Measurements from ENCODE around the gene PDXK. TPM values are rescaled to one million over a fixed set of nuclear protein-coding genes. Genes with fewer than 3 reads are reported as not detected.

The PDXK gene
- total RNA-seq, 1 donor from 2014 or later: 12.5 TPM

- H3K27me3 ChIP-seq (ENCODE audit: control insufficient read depth in 3 of 3, insufficient read depth in 3 of 3, low read length in 3 of 3): no peaks in the 10 kb centered on the region
- H3K36me3 ChIP-seq (ENCODE audit: control insufficient read depth in 3 of 3, insufficient read depth in 3 of 3, low read length in 3 of 3): peaks cover 52 to 58% (median 54%) of the 10 kb centered on the region in 3 donors
- peaks cover 9 to 16% (median 11%) of the 10 kb centered on the region in 3 donors for H3K4me1 ChIP-seq (ENCODE audit: control insufficient read depth in 3 of 3, insufficient read depth in 3 of 3, low read length in 3 of 3)
- H3K4me3 ChIP-seq (ENCODE audit: low read length in 3 of 3): no peak overlapping the region
- H3K9ac ChIP-seq (ENCODE audit: low read depth in 1 of 3, low read length in 3 of 3): no peak overlapping the region
- H3K27ac ChIP-seq (ENCODE audit: low read depth, low read length): no peak overlapping the region
- H3K9me3 ChIP-seq (ENCODE audit: control insufficient read depth in 3 of 3, low read length in 3 of 3): no peaks in the 10 kb centered on the region
Measured at GRCh38 chr21:43792406-43792805, 73.5 kb downstream of the PDXK start.

- H3K9ac ChIP-seq (ENCODE audit: low read depth in 1 of 3, low read length in 3 of 3): no peak overlapping the region
- peaks cover 9 to 16% (median 11%) of the 10 kb centered on the region in 3 donors for H3K4me1 ChIP-seq (ENCODE audit: control insufficient read depth in 3 of 3, insufficient read depth in 3 of 3, low read length in 3 of 3)
- H3K36me3 ChIP-seq (ENCODE audit: control insufficient read depth in 3 of 3, insufficient read depth in 3 of 3, low read length in 3 of 3): peaks cover 61 to 66% (median 62%) of the 10 kb centered on the region in 3 donors
- H3K27me3 ChIP-seq (ENCODE audit: control insufficient read depth in 3 of 3, insufficient read depth in 3 of 3, low read length in 3 of 3): no peaks in the 10 kb centered on the region
- H3K4me3 ChIP-seq (ENCODE audit: low read length in 3 of 3): no peak overlapping the region
- H3K27ac ChIP-seq (ENCODE audit: low read depth, low read length): no peak overlapping the region
- H3K9me3 ChIP-seq (ENCODE audit: control insufficient read depth in 3 of 3, low read length in 3 of 3): no peaks in the 10 kb centered on the region
Measured at GRCh38 chr21:43793243-43793642, 74.3 kb downstream of the PDXK start.

- Histone ChIP-seq H3K9ac (ENCODE audit: low read depth in 1 of 3, low read length in 3 of 3) (no peak overlapping the region), H3K4me3 (ENCODE audit: low read length in 3 of 3) (no peak overlapping the region), H3K9me3 (ENCODE audit: control insufficient read depth in 3 of 3, low read length in 3 of 3) (no peaks in the 10 kb centered on the region), H3K27ac (ENCODE audit: low read depth, low read length) (no peak overlapping the region), H3K4me1 (ENCODE audit: control insufficient read depth in 3 of 3, insufficient read depth in 3 of 3, low read length in 3 of 3) (peaks cover 9 to 16% (median 11%) of the 10 kb centered on the region in 3 donors), H3K27me3 (ENCODE audit: control insufficient read depth in 3 of 3, insufficient read depth in 3 of 3, low read length in 3 of 3) (no peaks in the 10 kb centered on the region), H3K36me3 (ENCODE audit: control insufficient read depth in 3 of 3, insufficient read depth in 3 of 3, low read length in 3 of 3) (peaks cover 70 to 75% (median 73%) of the 10 kb centered on the region in 3 donors)
Measured at GRCh38 chr21:43794311-43794710, 75.4 kb downstream of the PDXK start.

GRCh38 chr21:43794857-43795256 lies 75.9 kb downstream of the PDXK start:
- no peaks in the 10 kb centered on the region for H3K9me3 ChIP-seq (ENCODE audit: control insufficient read depth in 3 of 3, low read length in 3 of 3)
- H3K27me3 ChIP-seq (ENCODE audit: control insufficient read depth in 3 of 3, insufficient read depth in 3 of 3, low read length in 3 of 3): no peaks in the 10 kb centered on the region
- no peak overlapping the region for H3K4me3 ChIP-seq (ENCODE audit: low read length in 3 of 3)
- H3K4me1 ChIP-seq (ENCODE audit: control insufficient read depth in 3 of 3, insufficient read depth in 3 of 3, low read length in 3 of 3): peaks cover 9 to 14% (median 10%) of the 10 kb centered on the region in 3 donors
- no peak overlapping the region for H3K27ac ChIP-seq (ENCODE audit: low read depth, low read length)
- no peak overlapping the region for H3K9ac ChIP-seq (ENCODE audit: low read depth in 1 of 3, low read length in 3 of 3)
- H3K36me3 ChIP-seq (ENCODE audit: control insufficient read depth in 3 of 3, insufficient read depth in 3 of 3, low read length in 3 of 3): peaks cover 75 to 81% (median 78%) of the 10 kb centered on the region in 3 donors

GRCh38 chr21:43797415-43797814 lies 78.5 kb downstream of the PDXK start:
- Histone ChIP-seq H3K9me3 (ENCODE audit: control insufficient read depth in 3 of 3, low read length in 3 of 3) (no peaks in the 10 kb centered on the region), H3K4me1 (ENCODE audit: control insufficient read depth in 3 of 3, insufficient read depth in 3 of 3, low read length in 3 of 3) (no peaks in the 10 kb centered on the region), H3K36me3 (ENCODE audit: control insufficient read depth in 3 of 3, insufficient read depth in 3 of 3, low read length in 3 of 3) (peaks cover 87 to 94% (median 94%) of the 10 kb centered on the region in 3 donors), H3K27me3 (ENCODE audit: control insufficient read depth in 3 of 3, insufficient read depth in 3 of 3, low read length in 3 of 3) (no peaks in the 10 kb centered on the region), H3K27ac (ENCODE audit: low read depth, low read length) (no peak overlapping the region), H3K4me3 (ENCODE audit: low read length in 3 of 3) (no peak overlapping the region), H3K9ac (ENCODE audit: low read depth in 1 of 3, low read length in 3 of 3) (no peak overlapping the region)

- Histone ChIP-seq H3K27me3 (ENCODE audit: control insufficient read depth in 3 of 3, insufficient read depth in 3 of 3, low read length in 3 of 3) (no peaks in the 10 kb centered on the region), H3K27ac (ENCODE audit: low read depth, low read length) (no peak overlapping the region), H3K4me1 (ENCODE audit: control insufficient read depth in 3 of 3, insufficient read depth in 3 of 3, low read length in 3 of 3) (no peaks in the 10 kb centered on the region), H3K9ac (ENCODE audit: low read depth in 1 of 3, low read length in 3 of 3) (no peak overlapping the region), H3K36me3 (ENCODE audit: control insufficient read depth in 3 of 3, insufficient read depth in 3 of 3, low read length in 3 of 3) (peaks cover 87 to 94% (median 94%) of the 10 kb centered on the region in 3 donors), H3K9me3 (ENCODE audit: control insufficient read depth in 3 of 3, low read length in 3 of 3) (no peaks in the 10 kb centered on the region), H3K4me3 (ENCODE audit: low read length in 3 of 3) (no peak overlapping the region)
Measured at GRCh38 chr21:43797925-43798715, 79.2 kb downstream of the PDXK start.

GRCh38 chr21:43799301-43799840 lies 80.4 kb downstream of the PDXK start:
- Histone ChIP-seq H3K36me3 (ENCODE audit: control insufficient read depth in 3 of 3, insufficient read depth in 3 of 3, low read length in 3 of 3) (peaks cover 83 to 93% (median 86%) of the 10 kb centered on the region in 3 donors), H3K9ac (ENCODE audit: low read depth in 1 of 3, low read length in 3 of 3) (no peak overlapping the region), H3K27me3 (ENCODE audit: control insufficient read depth in 3 of 3, insufficient read depth in 3 of 3, low read length in 3 of 3) (no peaks in the 10 kb centered on the region), H3K9me3 (ENCODE audit: control insufficient read depth in 3 of 3, low read length in 3 of 3) (no peaks in the 10 kb centered on the region), H3K4me1 (ENCODE audit: control insufficient read depth in 3 of 3, insufficient read depth in 3 of 3, low read length in 3 of 3) (no peaks in the 10 kb centered on the region), H3K27ac (ENCODE audit: low read depth, low read length) (no peak overlapping the region), H3K4me3 (ENCODE audit: low read length in 3 of 3) (no peak overlapping the region)

GRCh38 chr21:43800124-43800523 lies 81.2 kb downstream of the PDXK start:
- H3K27me3 ChIP-seq (ENCODE audit: control insufficient read depth in 3 of 3, insufficient read depth in 3 of 3, low read length in 3 of 3): no peaks in the 10 kb centered on the region
- H3K9ac ChIP-seq (ENCODE audit: low read depth in 1 of 3, low read length in 3 of 3): no peak overlapping the region
- H3K4me1 ChIP-seq (ENCODE audit: control insufficient read depth in 3 of 3, insufficient read depth in 3 of 3, low read length in 3 of 3): no peaks in the 10 kb centered on the region
- H3K9me3 ChIP-seq (ENCODE audit: control insufficient read depth in 3 of 3, low read length in 3 of 3): no peaks in the 10 kb centered on the region
- peaks cover 79 to 90% (median 82%) of the 10 kb centered on the region in 3 donors for H3K36me3 ChIP-seq (ENCODE audit: control insufficient read depth in 3 of 3, insufficient read depth in 3 of 3, low read length in 3 of 3)
- no peak overlapping the region for H3K4me3 ChIP-seq (ENCODE audit: low read length in 3 of 3)
- no peak overlapping the region for H3K27ac ChIP-seq (ENCODE audit: low read depth, low read length)

GRCh38 chr21:43800566-43800965 lies 81.6 kb downstream of the PDXK start:
- no peaks in the 10 kb centered on the region for H3K4me1 ChIP-seq (ENCODE audit: control insufficient read depth in 3 of 3, insufficient read depth in 3 of 3, low read length in 3 of 3)
- no peaks in the 10 kb centered on the region for H3K27me3 ChIP-seq (ENCODE audit: control insufficient read depth in 3 of 3, insufficient read depth in 3 of 3, low read length in 3 of 3)
- H3K9me3 ChIP-seq (ENCODE audit: control insufficient read depth in 3 of 3, low read length in 3 of 3): no peaks in the 10 kb centered on the region
- H3K4me3 ChIP-seq (ENCODE audit: low read length in 3 of 3): no peak overlapping the region
- peaks cover 77 to 86% (median 78%) of the 10 kb centered on the region in 3 donors for H3K36me3 ChIP-seq (ENCODE audit: control insufficient read depth in 3 of 3, insufficient read depth in 3 of 3, low read length in 3 of 3)
- H3K27ac ChIP-seq (ENCODE audit: low read depth, low read length): no peak overlapping the region
- H3K9ac ChIP-seq (ENCODE audit: low read depth in 1 of 3, low read length in 3 of 3): no peak overlapping the region
